Esophagus squamous epithelium (tissue), 5 donors: ENCODE results near the gene SPATA7. TPM values are rescaled to one million over a fixed set of nuclear protein-coding genes. Genes with fewer than 3 reads are reported as not detected.
A peak's percentile ranks its signal among the peaks of the same experiment; 100 is the strongest.
"Not testable (repeated sequence)": the region's sequence is repeated elsewhere in the genome, so short reads cannot be mapped to it uniquely, and the experiment has no call there.

Experiments used
- DNase-seq: peaks from one replicate; lab custom pipeline; 2025; lab: John Stamatoyannopoulos, UW
- H3K27ac ChIP-seq, 4 donors: fragments of 200-600 bp; sonication (generic); one replicate each; pipeline ENCODE4 v1.5.1; 2016 to 2019; ENCODE audit warnings: mild to moderate bottlenecking in 1 of 4
- H3K27me3 ChIP-seq, 4 donors: fragments of 200-600 bp; sonication (generic); 1 replicate in 3 of 4; 2 replicates in 1 of 4; pipeline versions ENCODE4 v1.5.1 to v1.6.0; 2017 to 2021; ENCODE audit warnings: antibody characterized with exemption in 1 of 4
- H3K36me3 ChIP-seq, 3 donors: fragments of 200-600 bp; sonication (generic); one replicate each; pipeline ENCODE4 v1.5.1; 2016 to 2019
- H3K4me1 ChIP-seq, 3 donors: fragments of 200-600 bp; sonication (generic); one replicate each; pipeline ENCODE4 v1.5.1; 2017 to 2019
- H3K4me3 ChIP-seq, 4 donors: fragments of 200-600 bp; sonication (generic); 1 replicate in 3 of 4; 2 replicates in 1 of 4; pipeline ENCODE4 v1.5.1; 2016 to 2019; ENCODE audit warnings: mild to moderate bottlenecking in 2 of 4, moderate library complexity in 1 of 4
- H3K9me3 ChIP-seq, 3 donors: fragments of 200-600 bp; sonication (generic); one replicate each; pipeline ENCODE4 v1.5.1; 2016 to 2019
- POLR2A ChIP-seq, 4 donors: fragments of 450-650 bp; IDR thresholded peaks; one replicate each; pipeline ENCODE4 v1.6.1; 2017; ENCODE audit warnings: antibody characterized with exemption in 4 of 4, mild to moderate bottlenecking in 4 of 4, moderate library complexity in 3 of 4
- WGBS, 2 donors: methylation state at CpG; one replicate each; pipeline ENCODE4 v1.1.5; 2018; 5-methylcytosine and 5-hydroxymethylcytosine counted together
- intact Hi-C: fragments of 100-400 bp; cut with DNase I; formaldehyde crosslinking; loops from one replicate; pipeline ENCODE4 v1.15.0; 2022
- total RNA-seq, 4 donors: library from RNA; depleted of rRNA; stranded (reverse); fragments of >200 nt; gene quantifications; one replicate each; pipeline ENCODE4 v1.1.0, GENCODE V29; 2016
- TF ChIP-seq, protein P1 (sequence below), 6 experiments: fragments of 450-650 bp in 4 of 6; fragments of 200-600 bp in 2 of 6; sonication (generic) in 2 of 6; IDR thresholded peaks; one replicate each; pipeline ENCODE4 v1.5.1; 2016 to 2019; ENCODE audit warnings: antibody characterized with exemption in 6 of 6, mild to moderate bottlenecking in 4 of 6, moderate library complexity in 4 of 6
- donor health status: DM: yes; HTN: yes; CAD: no.

Gene SPATA7
- total RNA-seq, 4 donors from 2014 or later = 2.2 to 15.2 (median 7.2) TPM

GRCh38 chr14:88363644-88364043 is 21.8 kb upstream of the SPATA7 start:
- no peak overlapping the region for H3K27ac ChIP-seq
- intact Hi-C loops = no loop called here
- H3K27me3 ChIP-seq = peaks cover 0 to 14% (median 0%) of the 10 kb centered on the region in 4 donors
- TF ChIP-seq POLR2A (IDR thresholded peaks at IDR 0.05) = no peak
- TF ChIP-seq, protein P1, sequence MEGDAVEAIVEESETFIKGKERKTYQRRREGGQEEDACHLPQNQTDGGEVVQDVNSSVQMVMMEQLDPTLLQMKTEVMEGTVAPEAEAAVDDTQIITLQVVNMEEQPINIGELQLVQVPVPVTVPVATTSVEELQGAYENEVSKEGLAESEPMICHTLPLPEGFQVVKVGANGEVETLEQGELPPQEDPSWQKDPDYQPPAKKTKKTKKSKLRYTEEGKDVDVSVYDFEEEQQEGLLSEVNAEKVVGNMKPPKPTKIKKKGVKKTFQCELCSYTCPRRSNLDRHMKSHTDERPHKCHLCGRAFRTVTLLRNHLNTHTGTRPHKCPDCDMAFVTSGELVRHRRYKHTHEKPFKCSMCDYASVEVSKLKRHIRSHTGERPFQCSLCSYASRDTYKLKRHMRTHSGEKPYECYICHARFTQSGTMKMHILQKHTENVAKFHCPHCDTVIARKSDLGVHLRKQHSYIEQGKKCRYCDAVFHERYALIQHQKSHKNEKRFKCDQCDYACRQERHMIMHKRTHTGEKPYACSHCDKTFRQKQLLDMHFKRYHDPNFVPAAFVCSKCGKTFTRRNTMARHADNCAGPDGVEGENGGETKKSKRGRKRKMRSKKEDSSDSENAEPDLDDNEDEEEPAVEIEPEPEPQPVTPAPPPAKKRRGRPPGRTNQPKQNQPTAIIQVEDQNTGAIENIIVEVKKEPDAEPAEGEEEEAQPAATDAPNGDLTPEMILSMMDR (IDR thresholded peaks at IDR 0.05) = no peak
- H3K4me3 ChIP-seq = no peak overlapping the region
- no peak for DNase-seq
- no peaks in the 10 kb centered on the region for H3K9me3 ChIP-seq
- 75 to 82% methylated on average over 4 of the region's 4 CpGs for WGBS, 2 donors
- no peaks in the 10 kb centered on the region for H3K4me1 ChIP-seq
- H3K36me3 ChIP-seq = no peaks in the 10 kb centered on the region

- 69 to 76% methylated on average over 4 of the region's 4 CpGs for WGBS, 2 donors
- Histone ChIP-seq H3K27ac (no peak overlapping the region), H3K36me3 (no peaks in the 10 kb centered on the region), H3K27me3 (peaks cover 0 to 24% (median 0%) of the 10 kb centered on the region in 4 donors), H3K9me3 (no peaks in the 10 kb centered on the region), H3K4me3 (no peak overlapping the region), H3K4me1 (no peaks in the 10 kb centered on the region)
- intact Hi-C loops = no loop called here
- DNase-seq = no peak
- TF ChIP-seq POLR2A (IDR thresholded peaks at IDR 0.05) = no peak
- TF ChIP-seq, protein P1 (IDR thresholded peaks at IDR 0.05) = no peak
These were observed 20.6 kb upstream of the SPATA7 start for GRCh38 chr14:88364710-88365413.

DNA sequence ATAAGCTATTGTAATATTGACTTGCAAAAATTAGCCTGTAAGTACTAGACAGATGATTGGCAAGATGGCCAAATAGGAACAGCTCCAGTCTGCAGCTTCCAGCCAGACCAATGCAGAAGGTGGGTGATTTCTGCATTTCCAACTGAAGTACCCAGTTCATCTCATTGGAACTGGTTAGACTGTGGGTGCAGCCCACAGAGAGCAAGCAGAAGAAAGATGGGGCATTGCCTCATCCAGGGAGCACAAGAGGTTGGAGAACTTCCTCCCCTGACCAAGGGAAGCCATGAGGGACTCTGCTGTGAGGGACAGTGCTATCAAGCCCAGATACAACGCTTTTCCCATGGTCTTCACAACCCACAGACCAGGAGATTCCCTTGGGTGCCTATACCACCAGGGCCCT is 16.0 kb upstream of the SPATA7 start:
- H3K4me1 ChIP-seq = no peaks in the 10 kb centered on the region
- no peak overlapping the region for H3K4me3 ChIP-seq
- intact Hi-C loops = no loop called here
- H3K27me3 ChIP-seq = peaks cover 0 to 26% (median 0%) of the 10 kb centered on the region in 4 donors
- no peaks in the 10 kb centered on the region for H3K9me3 ChIP-seq
- no peak overlapping the region for H3K27ac ChIP-seq
- no peak for TF ChIP-seq POLR2A (IDR thresholded peaks at IDR 0.05)
- TF ChIP-seq, protein P1 (IDR thresholded peaks at IDR 0.05) = no peak
- no peaks in the 10 kb centered on the region for H3K36me3 ChIP-seq
- WGBS, 2 donors = 44% methylated on average over 1 of the region's 1 CpG; no CpG with 5 or more reads in 1 of the 2 donors
- no peak for DNase-seq

- Histone ChIP-seq H3K4me3 (no peak overlapping the region), H3K4me1 (peaks cover 0 to 6% (median 0%) of the 10 kb centered on the region in 3 donors), H3K27ac (no peak overlapping the region), H3K27me3 (peaks cover 0 to 5% (median 0%) of the 10 kb centered on the region in 4 donors), H3K36me3 (no peaks in the 10 kb centered on the region), H3K9me3 (no peaks in the 10 kb centered on the region)
- WGBS, 2 donors = 67 to 70% methylated on average over 4 to 5 of the region's 5 CpGs
- no peak for TF ChIP-seq POLR2A (IDR thresholded peaks at IDR 0.05)
- TF ChIP-seq, protein P1 (IDR thresholded peaks at IDR 0.05) = no peak
- DNase-seq = no peak
- intact Hi-C loops = loop anchor here (5.0 to 10.0 kb wide), 2 partner anchors 193 to 365 kb away; no protein-coding TSS in a partner anchor
These were observed 5.6 kb upstream of the SPATA7 start for GRCh38 chr14:88379706-88380343.

DNA sequence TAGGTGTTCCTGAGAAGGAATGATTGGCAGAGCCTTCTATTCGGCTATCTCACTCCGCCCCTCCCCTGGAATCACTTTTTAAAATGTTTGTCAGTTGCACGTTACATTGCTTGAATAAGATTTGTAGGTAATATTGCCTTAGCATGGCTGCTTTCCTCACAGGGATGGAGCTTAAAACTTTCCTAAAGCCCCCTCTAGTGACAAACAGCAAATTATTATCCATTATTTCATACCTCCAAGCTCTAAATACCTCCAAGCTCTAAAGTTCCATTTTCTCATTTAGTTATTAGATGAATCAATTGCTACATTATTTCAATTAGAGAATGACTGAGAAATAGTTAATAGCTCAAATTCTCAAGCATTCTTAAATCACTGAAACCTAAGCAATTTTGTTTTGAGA is 5.1 kb upstream of the SPATA7 start:
- no peak for DNase-seq
- H3K9me3 ChIP-seq = no peaks in the 10 kb centered on the region
- 29 to 43% methylated on average over 3 of the region's 3 CpGs for WGBS, 2 donors

GRCh38 chr14:88381634-88382033 is 3.8 kb upstream of the SPATA7 start:
- H3K4me1 ChIP-seq = peaks cover 0 to 17% (median 6%) of the 10 kb centered on the region in 3 donors
- DNase-seq, H3K4me3 ChIP-seq, H3K9me3 ChIP-seq, H3K36me3 ChIP-seq, H3K27me3 ChIP-seq, H3K27ac ChIP-seq: not testable (repeated sequence)
- intact Hi-C loops = loop anchor here (5.0 to 10.0 kb wide), 2 partner anchors 194 to 367 kb away; no protein-coding TSS in a partner anchor
- WGBS, 2 donors = 86 to 95% methylated on average over 9 to 12 of the region's 12 CpGs

More for the DNA sequence above, 5.1 kb upstream of the SPATA7 start:
- Histone ChIP-seq H3K4me1 (peaks cover 0 to 7% (median 0%) of the 10 kb centered on the region in 3 donors), H3K36me3 (no peaks in the 10 kb centered on the region), H3K4me3 (no peak overlapping the region), H3K27me3 (peaks cover 0 to 5% (median 0%) of the 10 kb centered on the region in 4 donors), H3K27ac (no peak overlapping the region)
- no peak for TF ChIP-seq POLR2A (IDR thresholded peaks at IDR 0.05)
- TF ChIP-seq, protein P1 (IDR thresholded peaks at IDR 0.05) = peak in 2 of 6 experiments; percentile 5 to 15
- intact Hi-C loops = loop anchor here (5.0 to 10.0 kb wide), 2 partner anchors 193 to 366 kb away; no protein-coding TSS in a partner anchor
